HG03565 (cell line): Measurements from ENCODE around the gene GYS1.
"Not testable (repeated sequence)": the region's sequence is repeated elsewhere in the genome, so short reads cannot be mapped to it uniquely, and the experiment has no call there.

ENCODE experiments used
- ATAC-seq: cut with Tn5 transposase; IDR thresholded peaks from one replicate; pipeline ENCODE4 v1.9.1; 2021; ENCODE audit warnings: mild to moderate bottlenecking, moderate library complexity; ENCODE audit not compliant: unreplicated experiment

Gene GYS1

DNA sequence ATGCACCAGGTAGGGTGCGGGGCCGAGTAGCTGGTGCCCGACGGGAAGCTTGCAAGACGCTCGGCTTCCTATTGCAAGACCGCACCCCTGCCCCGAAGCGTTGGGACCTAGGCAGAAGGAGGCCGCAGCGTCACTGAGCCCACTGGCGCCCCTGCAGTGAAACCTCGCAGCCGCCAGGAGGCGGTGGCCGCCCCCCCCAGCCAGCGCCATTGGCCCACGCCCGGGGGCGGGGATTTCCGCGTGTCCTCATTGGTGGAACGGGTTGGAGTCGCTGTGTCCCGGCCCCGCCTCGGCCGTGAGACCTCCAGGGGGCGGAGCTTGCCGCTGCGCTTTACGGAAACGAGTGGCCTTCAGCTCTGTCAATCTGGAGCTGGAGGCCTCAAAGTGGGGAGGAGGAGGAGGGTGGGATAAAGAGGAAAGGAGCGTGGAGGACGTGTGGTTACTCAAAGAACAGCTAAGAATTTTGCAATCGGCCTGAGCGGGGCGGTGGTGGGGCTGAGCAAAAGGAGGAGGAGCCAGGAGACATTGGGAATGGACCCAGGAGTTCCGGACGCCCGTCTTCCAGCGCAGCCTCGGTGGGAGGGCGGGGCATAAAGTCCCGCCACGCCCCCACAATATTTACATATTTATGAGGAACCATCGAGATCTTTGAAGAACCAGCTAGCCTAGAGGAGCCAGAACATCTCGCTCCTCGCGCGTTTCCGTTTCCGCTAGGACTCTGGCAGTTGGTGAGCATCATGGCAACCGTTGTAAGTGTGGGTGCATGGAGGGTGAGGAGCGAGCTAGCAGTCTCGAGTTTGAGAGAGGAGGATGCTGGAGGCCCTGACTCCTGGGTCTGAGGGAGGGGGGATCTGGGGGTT lies at the start of gene GYS1, which contains the start of gene RUVBL2:
GYS1 (minus strand) TSS at position 135 of the 860 bp plus-strand sequence. CDS start 197 bp downstream, outside the sequence.
RUVBL2 (plus strand) TSS at position 713 of the 860 bp plus-strand sequence; CDS start at position 738, 25 bp downstream.
- peak; percentile 80 for ATAC-seq

DNA sequence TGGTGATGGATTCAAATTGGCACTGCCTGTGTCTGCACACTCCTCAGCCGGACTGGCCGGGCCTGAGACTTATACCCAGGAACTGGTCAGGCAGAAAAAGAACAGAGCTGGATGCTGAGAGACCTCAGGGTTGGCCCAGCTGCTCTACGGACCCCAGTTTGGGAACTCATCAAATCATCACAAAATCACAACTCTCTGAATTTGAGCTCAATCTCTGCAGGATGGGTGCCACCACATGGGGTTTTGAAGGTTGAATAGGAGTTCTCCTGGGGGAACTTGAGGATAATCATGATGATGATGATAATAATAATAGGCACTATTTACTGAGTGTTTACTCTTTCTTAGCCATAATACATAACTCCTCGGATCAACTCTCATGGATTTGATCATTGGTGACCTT lies 49.6 kb upstream of the GYS1 start:
- not testable (repeated sequence) for ATAC-seq

DNA sequence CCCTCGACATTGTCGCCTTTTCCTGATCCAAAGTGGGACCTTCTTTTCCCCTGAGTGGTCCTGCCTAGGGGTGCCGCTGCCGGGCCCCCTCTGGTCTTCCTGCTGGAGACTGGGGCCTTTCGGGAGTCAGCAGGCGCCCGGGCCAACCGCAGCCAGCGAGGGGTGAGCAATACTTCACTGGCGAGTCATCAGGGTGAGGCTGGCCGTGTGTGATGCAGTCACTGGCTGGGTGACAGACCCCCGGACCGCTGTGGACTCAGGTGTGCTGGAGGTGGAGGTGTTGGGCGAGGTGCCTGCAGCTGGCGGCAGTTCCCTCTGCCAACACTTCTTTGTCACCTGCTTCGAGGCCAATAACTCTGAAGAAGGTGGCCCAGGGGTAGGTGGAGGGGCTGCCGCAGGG lies 49.1 kb upstream of the GYS1 start:
- no peak for ATAC-seq

DNA sequence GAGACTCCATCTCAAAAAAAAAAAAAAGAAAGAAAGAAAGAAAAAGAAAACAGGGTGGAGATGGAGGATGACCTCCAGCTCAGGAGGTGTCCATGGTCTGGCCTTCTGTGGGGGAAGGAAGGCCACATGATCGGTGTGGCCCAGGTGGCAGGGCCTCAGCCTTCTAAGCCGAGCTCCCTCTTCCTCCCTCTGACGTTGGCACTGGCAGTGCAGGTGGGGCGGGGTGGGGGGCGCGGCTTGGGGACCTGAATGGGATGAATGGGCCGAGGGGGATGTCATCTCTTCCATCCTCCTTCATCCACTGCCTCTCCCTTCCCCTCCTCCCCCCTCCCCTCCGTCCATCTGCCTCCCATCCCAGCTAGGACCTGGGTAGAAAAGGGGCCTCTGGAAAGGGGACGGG lies 46.6 kb upstream of the GYS1 start:
- ATAC-seq, result not testable (repeated sequence)

DNA sequence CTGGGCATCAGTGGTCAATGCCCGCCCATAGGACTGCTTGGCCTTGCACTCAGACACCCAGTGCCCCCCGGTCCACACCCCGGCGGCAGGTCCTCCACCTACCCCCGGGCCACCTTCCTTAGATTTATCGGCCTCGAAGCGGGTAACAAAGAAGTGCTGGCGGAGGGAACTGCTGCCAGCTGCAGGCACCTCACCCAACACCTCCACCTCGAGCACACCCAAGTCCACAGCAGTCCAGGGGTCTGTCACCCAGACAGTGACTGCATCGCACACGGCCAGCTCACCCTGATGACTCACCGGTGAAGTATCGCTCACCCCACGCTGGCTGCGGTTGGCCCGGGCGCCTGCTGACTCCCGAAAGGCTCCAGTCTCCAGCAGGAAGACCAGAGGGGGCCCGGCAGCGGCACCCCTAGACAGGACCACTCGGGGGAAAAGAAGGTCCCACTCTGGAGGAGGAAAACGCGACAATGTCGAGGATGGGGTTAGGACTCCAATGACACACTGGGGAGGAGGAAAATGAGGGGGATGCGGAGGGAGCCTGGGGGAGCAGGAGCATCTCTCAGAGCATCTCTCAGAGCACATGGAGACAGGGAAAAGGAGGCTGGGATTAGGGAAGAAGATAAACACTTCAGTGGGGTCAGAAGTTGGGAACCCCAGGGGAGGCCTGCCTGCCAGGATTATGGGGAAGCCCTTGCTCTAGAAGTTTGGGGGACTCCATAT lies 45.6 kb upstream of the GYS1 start:
- not testable (repeated sequence) for ATAC-seq

DNA sequence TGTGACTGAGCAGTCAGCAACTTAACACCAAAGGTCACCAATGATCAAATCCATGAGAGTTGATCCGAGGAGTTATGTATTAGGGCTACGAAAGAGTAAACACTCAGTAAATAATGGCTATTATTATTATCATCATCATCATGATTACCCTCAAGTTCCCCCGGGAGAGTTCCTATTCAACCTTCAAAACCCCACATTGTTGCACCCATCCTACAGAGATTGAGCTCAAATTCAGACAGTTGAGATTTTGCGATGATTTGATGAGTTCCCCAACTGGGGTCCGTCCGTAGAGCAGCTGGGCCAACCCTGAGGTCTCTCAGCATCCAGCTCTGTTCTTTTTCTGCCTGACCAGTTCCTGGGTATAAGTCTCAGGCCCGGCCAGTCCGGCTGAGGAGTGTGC lies 45.0 kb upstream of the GYS1 start:
- not testable (repeated sequence) for ATAC-seq

DNA sequence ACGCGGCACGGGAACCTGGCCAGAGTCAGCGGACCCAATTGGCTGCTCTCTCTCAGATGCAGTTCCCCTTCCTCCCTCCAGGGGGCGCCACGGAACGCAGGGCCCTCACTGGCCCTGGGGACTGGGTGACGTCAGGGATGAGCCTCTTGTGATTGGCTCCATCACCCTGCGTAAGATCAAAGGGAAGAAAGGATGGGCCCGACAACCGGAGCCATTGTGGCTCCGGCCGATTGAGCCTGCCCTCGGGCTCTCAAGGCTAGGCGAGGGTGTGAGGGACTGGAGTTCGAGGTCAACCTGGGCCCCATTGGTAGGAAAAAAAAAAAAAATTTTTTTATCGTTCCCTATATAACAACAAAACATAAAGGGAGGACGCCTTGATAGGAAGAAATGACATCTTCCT lies 43.7 kb upstream of the GYS1 start, which contains the start of gene CGB1:
CGB1 (minus strand) TSS at position 81 of the 400 bp plus-strand sequence. CDS start 184 bp downstream, outside the sequence.
- not testable (repeated sequence) for ATAC-seq

DNA sequence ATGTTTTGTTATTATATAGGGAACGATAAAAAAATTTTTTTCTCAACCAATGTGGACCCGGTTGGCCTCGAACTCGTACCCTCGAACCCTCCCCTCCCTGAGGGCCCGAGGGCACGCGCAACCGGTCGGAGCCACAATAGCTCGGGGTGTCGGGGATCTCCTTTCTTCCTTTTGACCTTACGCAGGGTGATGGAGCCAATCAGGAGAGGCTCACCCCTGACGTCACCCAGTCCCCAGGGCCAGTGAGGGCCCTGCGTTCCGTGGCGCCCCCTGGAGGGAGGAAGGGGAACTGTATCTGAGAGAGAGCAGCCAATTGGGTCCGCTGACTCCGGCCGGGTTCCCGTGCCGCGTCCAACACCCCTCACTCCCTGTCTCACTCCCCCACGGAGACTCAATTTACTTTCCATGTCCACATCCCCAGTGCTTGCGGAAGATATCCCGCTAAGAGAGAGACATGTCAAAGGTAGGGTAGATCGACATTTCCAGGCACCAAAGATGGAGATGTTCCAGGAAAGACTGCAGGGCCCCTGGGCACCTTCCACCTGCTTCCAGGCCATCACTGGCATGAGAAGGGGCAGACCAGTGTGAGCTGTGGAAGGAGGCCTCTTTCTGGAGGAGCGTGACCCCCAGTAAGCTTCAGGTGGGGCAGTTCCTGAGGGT lies 38.7 kb upstream of the GYS1 start, which contains the start of gene CGB2:
CGB2 (plus strand) TSS at position 249 of the 660 bp plus-strand sequence; CDS start at position 455, 206 bp downstream.
- ATAC-seq, result not testable (repeated sequence)

DNA sequence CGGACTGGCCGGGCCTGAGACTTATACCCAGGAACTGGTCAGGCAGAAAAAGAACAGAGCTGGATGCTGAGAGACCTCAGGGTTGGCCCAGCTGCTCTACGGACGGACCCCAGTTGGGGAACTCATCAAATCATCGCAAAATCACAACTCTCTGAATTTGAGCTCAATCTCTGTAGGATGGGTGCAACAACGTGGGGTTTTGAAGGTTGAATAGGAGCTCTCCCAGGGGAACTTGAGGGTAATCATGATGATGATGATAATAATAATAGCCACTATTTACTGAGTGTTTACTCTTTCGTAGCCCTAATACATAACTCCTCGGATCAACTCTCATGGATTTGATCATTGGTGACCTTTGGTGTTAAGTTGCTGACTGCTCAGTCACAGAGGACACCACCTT lies 37.2 kb upstream of the GYS1 start:
- not testable (repeated sequence) for ATAC-seq

DNA sequence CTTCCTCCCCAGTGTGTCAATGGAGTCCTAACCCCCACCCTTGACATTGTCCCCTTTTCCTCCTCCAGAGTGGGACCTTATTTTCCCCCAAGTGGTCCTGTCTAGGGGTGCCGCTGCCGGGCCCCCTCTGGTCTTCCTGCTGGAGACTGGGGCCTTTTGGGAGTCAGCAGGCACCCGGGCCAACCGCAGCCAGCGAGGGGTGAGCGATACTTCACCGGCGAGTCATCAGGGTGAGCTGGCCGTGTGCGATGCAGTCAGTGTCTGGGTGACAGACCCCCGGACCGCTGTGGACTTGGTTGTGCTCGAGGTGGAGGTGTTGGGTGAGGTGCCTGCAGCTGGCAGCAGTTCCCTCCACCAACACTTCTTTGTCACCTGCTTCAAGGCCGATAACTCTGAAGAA lies 36.6 kb upstream of the GYS1 start:
- ATAC-seq, result not testable (repeated sequence)

DNA sequence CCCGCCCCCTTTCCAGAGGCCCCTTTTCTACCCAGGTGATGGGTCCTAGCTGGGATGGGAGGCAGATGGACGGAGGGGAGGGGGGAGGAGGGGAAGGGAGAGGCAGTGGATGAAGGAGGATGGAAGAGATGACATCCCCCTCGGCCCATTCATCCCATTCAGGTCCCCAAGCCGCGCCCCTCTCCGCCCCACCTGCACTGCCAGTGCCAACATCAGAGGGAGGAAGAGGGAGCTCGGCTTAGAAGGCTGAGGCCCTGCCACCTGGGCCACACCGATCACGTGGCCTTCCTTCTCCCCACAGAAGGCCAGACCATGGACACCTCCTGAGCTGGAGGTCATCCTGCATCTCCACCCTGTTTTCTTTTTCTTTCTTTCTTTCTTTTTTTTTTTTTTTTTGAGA lies 35.6 kb upstream of the GYS1 start:
- not testable (repeated sequence) for ATAC-seq

DNA sequence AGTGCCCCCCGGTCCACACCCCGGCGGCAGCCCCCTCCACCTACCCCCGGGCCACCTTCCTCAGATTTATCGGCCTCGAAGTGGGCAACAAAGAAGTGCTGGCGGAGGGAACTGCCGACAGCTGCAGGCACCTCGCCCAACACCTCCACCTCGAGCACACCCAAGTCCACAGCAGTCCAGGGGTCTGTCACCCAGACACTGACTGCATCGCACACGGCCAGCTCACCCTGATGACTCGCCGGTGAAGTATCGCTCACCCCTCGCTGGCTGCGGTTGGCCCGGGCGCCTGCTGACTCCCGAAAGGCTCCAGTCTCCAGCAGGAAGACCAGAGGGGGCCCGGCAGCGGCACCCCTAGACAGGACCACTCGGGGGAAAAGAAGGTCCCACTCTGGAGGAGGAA lies 32.5 kb upstream of the GYS1 start:
- not testable (repeated sequence) for ATAC-seq

DNA sequence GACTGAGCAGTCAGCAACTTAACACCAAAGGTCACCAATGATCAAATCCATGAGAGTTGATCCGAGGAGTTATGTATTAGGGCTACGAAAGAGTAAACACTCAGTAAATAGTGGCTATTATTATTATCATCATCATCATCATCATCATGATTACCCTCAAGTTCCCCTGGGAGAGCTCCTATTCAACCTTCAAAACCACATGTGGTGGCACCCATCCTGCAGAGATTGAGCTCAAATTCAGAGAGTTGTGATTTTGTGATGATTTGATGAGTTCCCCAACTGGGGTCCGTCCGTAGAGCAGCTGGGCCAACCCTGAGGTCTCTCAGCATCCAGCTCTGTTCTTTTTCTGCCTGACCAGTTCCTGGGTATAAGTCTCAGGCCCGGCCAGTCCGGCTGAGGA lies 32.0 kb upstream of the GYS1 start:
- not testable (repeated sequence) for ATAC-seq

DNA sequence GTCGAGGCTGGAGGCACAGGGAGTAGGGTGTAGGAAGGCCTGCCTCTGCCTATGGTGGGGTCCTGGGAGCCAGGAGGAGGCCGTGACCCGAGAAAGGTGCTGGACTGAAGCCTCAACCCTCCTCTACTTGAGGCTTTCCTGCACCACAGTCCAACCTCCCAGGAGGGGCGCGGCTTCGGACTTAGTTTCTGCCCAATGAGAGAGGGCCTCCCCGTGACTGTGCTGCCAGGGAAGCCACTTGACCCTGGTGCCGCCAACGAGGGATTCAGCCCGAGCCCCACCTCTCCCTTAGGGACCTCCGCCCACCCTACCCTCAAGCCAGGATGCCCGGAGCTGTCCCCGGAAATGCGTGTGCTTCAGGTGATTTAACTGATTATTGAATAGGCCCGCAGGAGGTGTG lies 31.1 kb upstream of the GYS1 start, which contains the start of gene CGB3:
CGB3 (minus strand) TSS at position 101 of the 400 bp plus-strand sequence. CDS start 362 bp downstream, outside the sequence.
- not testable (repeated sequence) for ATAC-seq

DNA sequence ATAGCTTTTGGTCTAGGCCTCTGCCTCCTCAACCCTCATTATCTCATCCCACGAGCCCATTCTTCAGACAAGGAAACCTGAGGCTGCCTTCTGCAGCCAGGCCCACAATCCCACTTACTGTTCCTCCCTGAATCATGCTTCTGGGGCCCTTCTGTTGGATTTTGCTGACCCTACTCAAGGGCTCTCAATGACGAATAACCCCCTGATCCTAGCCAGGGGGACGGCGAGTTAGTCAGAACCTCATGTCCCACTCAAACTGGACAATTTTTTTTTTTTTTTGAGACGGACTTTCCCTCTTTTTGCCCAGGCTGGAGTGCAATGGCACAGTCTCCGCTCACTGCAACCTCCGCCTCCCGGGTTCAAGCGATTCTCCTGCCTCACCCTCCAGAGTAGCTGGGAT lies 29.0 kb upstream of the GYS1 start:
- ATAC-seq, result no peak

DNA sequence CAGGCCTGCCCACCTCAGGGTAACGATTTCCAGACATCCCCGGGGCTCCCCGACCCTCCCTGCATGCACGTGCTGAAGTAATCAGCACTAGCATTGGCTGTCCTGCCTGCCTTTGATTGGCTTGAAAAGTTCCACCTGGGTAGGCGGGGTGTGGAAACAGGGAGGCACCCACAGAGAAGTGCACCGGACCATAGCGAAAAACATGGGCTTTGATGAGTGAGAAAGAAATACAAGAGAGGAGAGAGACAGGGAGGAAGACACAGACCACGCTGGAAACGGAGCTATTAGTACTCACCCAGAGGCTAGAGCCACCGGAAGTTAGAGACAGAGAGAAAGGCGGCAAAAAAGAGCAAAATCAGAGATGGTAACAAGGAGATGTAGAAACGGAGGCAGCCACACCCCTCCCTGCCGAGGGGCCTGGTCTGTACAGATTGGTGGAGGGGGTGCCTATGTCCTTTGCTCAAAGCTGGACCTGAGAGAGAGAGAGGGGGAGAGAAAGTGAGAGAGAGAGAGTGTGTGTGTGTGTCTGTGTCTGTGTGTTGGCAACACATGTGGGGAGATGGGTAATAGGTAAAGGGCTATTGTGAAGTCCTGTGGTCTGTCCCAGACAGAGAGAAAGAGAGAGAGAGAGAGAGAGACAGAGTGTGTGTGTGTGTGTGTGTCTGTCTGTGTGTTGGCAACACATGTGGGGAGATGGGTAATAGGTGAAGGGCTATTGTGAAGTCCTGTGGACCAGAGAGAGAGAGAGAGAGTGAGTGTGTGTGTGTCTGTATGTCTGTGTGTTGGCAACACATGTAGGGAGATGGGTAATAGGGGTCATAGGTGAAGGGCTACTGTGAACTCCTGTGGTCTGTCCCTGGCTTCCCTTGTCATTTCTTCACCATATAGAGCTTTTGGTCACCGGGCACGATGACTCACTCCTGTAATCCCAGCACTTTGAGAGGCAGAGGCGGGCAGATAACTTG lies 28.1 kb upstream of the GYS1 start:
- no peak for ATAC-seq

DNA sequence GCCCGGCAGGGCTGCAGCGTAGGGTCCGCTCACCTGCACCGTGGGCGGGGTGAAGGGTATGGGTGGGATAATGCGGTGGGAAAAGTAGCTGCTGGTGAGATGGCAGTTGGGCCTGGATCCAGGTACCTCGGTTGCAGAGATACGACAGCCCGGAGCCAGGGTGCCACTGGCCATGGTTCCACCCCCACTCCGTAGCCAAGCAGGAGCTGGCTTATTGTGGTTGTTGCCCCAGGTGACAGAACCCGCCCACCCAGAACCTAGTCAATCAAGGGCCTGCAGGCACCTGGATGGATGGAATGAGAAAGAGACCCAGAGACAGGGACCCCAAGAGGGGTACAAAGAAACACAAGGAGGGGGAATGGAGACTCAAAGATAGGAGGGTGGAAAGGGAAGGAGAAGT lies 27.2 kb upstream of the GYS1 start:
- ATAC-seq, result no peak

DNA sequence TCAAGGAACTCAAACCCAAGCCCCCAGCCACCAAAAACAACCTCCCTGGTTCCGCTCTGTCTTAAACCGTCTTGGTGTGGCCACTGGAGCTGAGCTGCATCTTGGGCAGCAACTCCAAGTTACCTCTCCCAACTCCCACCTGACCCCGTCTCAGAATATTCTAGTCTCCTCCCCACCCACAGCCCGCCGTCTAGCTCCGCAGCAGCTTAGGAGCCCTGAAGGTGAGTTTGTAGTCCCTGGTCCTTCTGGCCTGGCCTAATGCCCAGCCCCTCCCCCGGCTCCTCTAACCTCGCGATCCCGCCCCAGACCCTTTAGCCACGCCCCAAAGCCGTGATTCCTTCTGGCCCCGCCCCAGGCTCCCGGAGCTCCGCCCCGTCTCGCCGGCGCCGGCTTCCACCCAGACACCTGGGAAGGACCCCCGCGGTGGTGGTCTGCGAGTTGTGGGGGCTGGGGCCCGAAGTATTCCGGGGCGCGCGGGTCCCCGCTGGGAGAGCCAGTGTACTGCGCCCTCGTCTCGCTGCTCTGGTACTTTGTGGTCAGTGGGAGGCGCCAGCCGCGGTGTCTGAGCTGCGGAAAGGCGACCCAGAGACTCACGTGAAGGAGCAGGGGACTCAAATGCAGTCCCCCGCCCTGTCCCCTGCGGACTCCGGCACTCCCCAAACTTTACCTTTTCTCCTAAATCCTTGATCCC lies 26.3 kb upstream of the GYS1 start:
- ATAC-seq, result no peak
